Erythroblast (primary cell): ENCODE measurements around the gene LRRK2.

Source experiments
- GATA1 ChIP-seq: IDR thresholded peaks from 2 replicates; pipeline ENCODE4 v1.6.1; 2011; ENCODE audit warnings: low read depth, mild to moderate bottlenecking, control low read depth, low read length, moderate library complexity
- POLR2A ChIP-seq: IDR thresholded peaks from 2 replicates; pipeline ENCODE4 v1.6.1; 2011; ENCODE audit warnings: mild to moderate bottlenecking, low read length

GRCh38 chr12:40382217-40382616 is 157.4 kb downstream of the LRRK2 start:
- no peak for TF ChIP-seq POLR2A
- TF ChIP-seq GATA1: no peak
